GM23248 (cell line): ENCODE data around the gene GDF11.

Experiments used
- EZH2 ChIP-seq: fragments of 200-600 bp; sonication (generic); IDR thresholded peaks from 2 replicates; pipeline ENCODE4 v1.6.1; 2018; ENCODE audit warnings: antibody characterized with exemption, mild to moderate bottlenecking; ENCODE audit not compliant: insufficient read depth, poor library complexity, severe bottlenecking
- EZH2phosphoT487 ChIP-seq: fragments of 200-600 bp; sonication (generic); IDR thresholded peaks from 2 replicates; pipeline ENCODE4 v1.6.1; 2018; ENCODE audit warnings: antibody characterized with exemption, moderate library complexity, mild to moderate bottlenecking, low read depth; ENCODE audit not compliant: insufficient read depth

- TF ChIP-seq EZH2, result no peak
- TF ChIP-seq EZH2phosphoT487, result no peak
These were observed 43.4 kb upstream of the GDF11 start for GRCh38 chr12:55699471-55700055.
